T1000 (cell line): ENCODE measurements around the gene EPHA5.

Experiments used
- DNase-seq: peaks from one replicate; lab custom pipeline; 2025; ENCODE audit warnings: mixed read lengths; lab: John Stamatoyannopoulos, UW

EPHA5 gene

GRCh38 chr4:65670331-65671031, at the start of gene EPHA5:
TSS of gene EPHA5 (minus strand) at chr4:65670489. CDS start at chr4:65669742, 747 bp downstream.
- DNase-seq = peak; percentile 80

DNA sequence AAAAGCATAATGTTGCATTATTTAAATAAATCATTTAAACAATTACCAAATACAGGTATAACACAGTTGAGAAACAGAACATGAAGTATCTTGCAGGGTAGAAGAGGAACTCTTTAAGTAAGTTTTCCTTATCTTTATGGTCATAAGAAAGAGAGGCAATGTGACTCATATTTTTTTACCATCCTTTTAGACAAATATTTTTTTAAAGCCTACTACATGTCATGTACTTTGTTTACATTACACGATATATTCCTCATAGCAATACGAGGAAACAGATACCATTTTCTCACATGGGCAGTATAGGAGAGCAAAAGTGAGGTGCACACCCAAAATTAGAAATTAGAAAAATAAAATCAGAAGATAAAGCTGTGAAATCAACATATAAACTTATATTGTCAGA, 49.3 kb upstream of the EPHA5 start:
- DNase-seq = no peak

DNA sequence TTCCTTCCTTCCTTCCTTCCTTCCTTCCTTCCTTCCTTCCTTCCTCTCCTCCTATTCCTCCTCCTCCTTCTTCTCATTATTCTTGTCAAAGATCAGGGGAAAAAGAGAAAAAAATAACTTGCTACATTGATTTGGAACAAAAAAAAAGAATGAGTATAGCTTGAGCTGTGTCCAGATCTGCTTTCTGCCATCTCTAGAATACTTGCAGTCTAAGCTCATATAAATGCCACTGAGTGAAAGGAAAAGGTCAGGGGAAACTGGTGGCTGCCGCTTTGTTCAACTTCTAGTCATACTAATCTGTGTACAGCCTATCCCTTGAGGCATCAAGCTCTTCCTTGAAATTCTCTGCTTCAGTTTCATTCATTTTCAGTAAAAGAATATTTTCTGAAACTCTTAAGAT, 28.3 kb upstream of the EPHA5 start:
- DNase-seq = no peak

- no peak for DNase-seq
Measured at GRCh38 chr4:65696436-65696835, 26.1 kb upstream of the EPHA5 start.

DNA sequence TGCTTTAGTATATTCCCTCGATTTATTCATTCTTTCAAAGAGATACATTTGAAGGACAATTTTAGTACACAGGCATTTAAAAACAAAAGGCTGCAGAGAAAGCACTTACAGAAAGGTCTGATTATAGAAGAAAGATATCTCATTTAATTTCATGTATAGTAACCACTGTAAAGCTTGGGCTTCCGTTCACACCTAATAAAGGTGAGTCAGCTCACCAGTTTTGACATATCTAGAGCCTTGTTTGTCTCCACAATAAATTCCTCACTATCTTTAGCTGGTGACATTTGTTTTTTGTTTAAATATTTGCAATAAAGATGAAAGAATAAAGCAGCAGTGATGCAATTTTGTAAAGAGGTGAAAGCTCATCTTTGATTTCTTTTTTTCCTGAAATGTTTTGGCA, 1.1 kb upstream of the EPHA5 start:
- no peak for DNase-seq

- no peak for DNase-seq
Measured at GRCh38 chr4:65670020-65670330, 314 bp downstream of the EPHA5 start.

GRCh38 chr4:65669111-65670019, 924 bp downstream of the EPHA5 start:
- DNase-seq = no peak

DNA sequence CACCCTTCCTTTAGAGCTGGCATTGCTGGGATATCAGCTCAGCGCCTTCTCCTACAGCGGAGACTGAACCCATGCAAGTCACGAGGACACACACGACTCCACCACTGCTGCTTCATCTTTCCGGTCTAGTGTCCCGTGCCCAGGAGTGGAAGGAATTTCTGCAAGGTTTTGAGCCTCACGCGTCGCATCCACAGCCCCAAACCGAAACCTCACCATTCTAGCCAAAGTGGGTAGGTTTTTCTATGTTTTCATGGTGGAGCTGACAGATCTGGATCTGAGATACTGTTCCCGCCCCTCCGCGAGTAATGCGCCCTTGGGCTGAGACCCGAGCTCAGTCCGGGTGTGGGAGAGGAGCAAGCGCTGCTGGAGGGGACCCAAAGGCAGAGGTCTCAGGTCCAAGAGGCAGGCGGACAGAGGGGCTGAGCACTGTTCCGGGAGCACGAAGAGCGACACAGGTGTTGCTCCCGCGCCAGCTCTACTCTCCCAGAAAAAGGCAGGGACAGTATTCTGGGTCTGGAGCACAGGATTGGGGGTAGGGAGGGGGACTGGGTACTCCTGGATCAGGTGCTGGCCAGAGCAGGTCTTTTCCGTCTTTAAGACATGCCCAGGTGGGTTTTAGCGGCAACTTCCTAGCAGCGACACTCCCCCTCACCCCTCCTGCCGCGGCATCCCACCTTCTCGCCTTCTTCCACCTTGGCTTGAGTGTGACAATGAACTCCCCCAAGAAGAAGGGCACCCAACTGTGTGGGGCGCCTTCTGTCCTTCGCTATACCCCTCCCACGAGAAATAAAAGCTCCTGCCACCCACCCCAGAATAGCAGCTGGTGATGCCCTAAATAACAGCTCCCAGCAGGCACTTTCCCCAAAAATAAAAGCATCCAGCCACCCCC, 1.8 kb downstream of the EPHA5 start:
- DNase-seq = no peak

GRCh38 chr4:65667506-65668041, 2.7 kb downstream of the EPHA5 start:
- no peak for DNase-seq

GRCh38 chr4:65665771-65666523, 4.3 kb downstream of the EPHA5 start:
- no peak for DNase-seq

GRCh38 chr4:65661471-65661870, 8.8 kb downstream of the EPHA5 start:
- DNase-seq = no peak

GRCh38 chr4:65658117-65658516, 12.2 kb downstream of the EPHA5 start:
- no peak for DNase-seq

DNA sequence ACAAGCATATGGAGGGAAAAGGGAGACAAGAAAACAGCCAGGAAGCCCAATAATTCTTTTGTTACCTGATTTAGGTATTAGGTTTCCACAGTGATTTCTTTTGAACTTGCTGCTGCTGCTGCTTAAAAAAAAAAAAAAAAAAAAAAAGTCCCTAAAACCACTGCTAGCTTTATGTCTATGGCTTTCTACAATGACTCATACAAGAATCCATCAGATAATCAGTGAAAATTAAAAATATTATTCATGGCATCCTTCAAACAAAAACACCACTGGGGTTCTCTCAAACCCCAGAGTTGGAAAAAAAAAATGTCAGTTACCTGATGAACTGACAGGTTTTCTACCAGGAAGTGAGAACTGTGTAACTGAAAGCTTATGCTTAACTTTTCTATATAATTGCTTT, 14.3 kb downstream of the EPHA5 start:
- DNase-seq = no peak

- DNase-seq = no peak
Measured at GRCh38 chr4:65654976-65655375, 15.3 kb downstream of the EPHA5 start.

GRCh38 chr4:65653740-65654361, 16.4 kb downstream of the EPHA5 start:
- DNase-seq = no peak

DNA sequence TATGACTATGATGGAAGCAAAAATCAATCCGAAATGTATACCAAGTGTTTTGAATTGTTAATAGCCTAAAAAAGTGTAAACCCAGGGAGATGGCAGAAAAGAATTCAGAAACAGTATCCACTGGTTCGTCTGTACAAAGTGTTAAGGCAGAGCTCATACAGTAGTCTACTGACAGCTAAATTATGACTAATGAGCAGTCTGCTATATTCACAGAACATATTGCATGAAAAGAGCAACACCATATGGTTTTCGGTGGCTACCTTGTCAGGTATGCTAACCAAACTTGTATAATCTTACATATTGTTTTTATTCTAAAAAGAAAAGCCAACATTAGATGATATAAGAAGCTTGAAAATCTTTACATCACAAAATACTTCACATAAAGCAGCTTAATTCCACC, 18.5 kb downstream of the EPHA5 start:
- no peak for DNase-seq

DNA sequence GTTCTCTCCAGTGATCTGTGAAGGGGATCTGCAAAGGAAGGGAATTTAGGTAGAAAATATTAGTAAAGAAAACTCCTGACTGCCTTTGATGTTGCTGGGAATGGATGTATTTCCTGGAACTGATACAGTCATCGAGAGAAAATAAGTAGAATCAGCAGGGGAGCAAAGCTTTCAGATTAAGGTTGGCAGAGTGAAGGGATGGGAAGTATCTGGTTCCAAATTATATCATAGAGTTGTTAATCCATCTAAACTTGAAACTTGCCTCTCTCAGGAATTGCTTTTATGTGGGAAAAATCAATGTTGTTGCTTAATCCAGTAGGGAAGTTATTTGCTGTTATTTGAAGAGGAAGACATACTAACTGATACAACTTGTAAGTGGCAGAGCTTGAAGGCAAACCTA, 19.3 kb downstream of the EPHA5 start:
- DNase-seq = no peak

GRCh38 chr4:65646136-65646535, 24.2 kb downstream of the EPHA5 start:
- no peak for DNase-seq

- no peak for DNase-seq
Measured at GRCh38 chr4:65645185-65645584, 25.1 kb downstream of the EPHA5 start.

DNA sequence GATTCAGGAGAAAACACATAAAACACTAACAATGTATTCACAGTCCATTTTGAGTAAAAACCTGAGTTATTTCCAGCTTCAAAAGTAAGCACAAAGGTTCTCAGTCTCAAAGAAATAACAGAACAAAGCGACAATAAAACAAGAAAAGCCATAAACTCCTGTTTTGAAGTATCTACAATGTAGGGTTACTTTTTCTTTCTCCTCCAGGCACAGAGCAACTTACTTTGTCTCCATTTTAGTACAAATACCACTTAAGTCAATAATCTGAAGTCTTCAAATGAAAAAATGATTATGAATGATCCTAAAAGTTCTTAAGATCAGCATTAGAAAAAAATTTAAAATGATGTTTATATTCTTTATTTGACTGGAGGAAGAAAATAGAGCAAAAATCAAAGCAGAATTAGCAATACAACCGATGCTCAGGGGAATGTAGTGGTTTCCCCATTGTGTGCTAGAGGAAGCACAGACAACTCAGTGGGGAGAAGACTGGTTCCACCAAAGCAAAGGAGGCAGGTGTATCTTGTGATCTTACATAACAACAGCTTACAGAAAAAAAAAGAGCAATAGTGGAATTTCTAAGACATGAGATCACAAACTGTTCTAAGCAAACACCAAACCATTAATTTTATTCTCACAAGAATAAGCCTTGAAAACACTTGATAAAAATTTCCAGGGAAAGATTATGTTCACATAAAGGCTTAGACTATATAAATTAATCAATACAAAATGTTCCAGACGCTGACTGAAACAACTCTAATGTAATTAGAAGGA, 35.1 kb downstream of the EPHA5 start:
- DNase-seq = no peak
